Endodermal cell (in vitro differentiated cells): ENCODE measurements around the gene BMF. TPM values are rescaled to one million over a fixed set of nuclear protein-coding genes. Genes with fewer than 3 reads are reported as not detected.

Experiments
- DNase-seq: peaks from one replicate; pipeline ENCODE4 v3.0.0-alpha.2; 2017
- H3K27ac ChIP-seq: 2 replicates; pipeline ENCODE4 v1.5.1; 2013; ENCODE audit warnings: mild to moderate bottlenecking, low read depth, low read length, moderate library complexity
- H3K27me3 ChIP-seq: 2 replicates; pipeline ENCODE4 v1.6.1; 2013; ENCODE audit warnings: mild to moderate bottlenecking, low read length, moderate library complexity; ENCODE audit not compliant: insufficient read depth, control insufficient read depth, poor library complexity, severe bottlenecking
- H3K36me3 ChIP-seq: 2 replicates; pipeline ENCODE4 v1.7.0; 2013; ENCODE audit warnings: mild to moderate bottlenecking, low read length, moderate library complexity; ENCODE audit not compliant: control insufficient read depth, insufficient read depth
- H3K4me1 ChIP-seq: one replicate; pipeline ENCODE4 v1.7.0; 2013; ENCODE audit warnings: low read length; ENCODE audit not compliant: control insufficient read depth, insufficient read depth
- H3K4me3 ChIP-seq: 2 replicates; pipeline ENCODE4 v1.5.1; 2013; ENCODE audit warnings: mild to moderate bottlenecking, low read length, moderate library complexity
- H3K9ac ChIP-seq: 2 replicates; pipeline ENCODE4 v1.6.1; 2013; ENCODE audit warnings: mild to moderate bottlenecking, low read length, moderate library complexity; ENCODE audit not compliant: poor library complexity, severe bottlenecking; ENCODE audit errors: extremely low read depth
- H3K9me3 ChIP-seq: 2 replicates; pipeline ENCODE4 v1.6.1; 2013; ENCODE audit warnings: mild to moderate bottlenecking, low read length, moderate library complexity; ENCODE audit not compliant: control insufficient read depth
- H3K27ac Mint-ChIP-seq: 2 replicates; pipeline ENCODE4 v1.8.0; 2020; ENCODE audit warnings: mixed read lengths
- H3K27me3 Mint-ChIP-seq: 2 replicates; pipeline ENCODE4 v1.8.0; 2021; ENCODE audit warnings: mild to moderate bottlenecking, mixed read lengths; ENCODE audit not compliant: insufficient read depth
- H3K36me3 Mint-ChIP-seq: 2 replicates; pipeline ENCODE4 v1.8.0; 2020; ENCODE audit warnings: low read depth, mixed read lengths
- H3K4me1 Mint-ChIP-seq: 2 replicates; pipeline ENCODE4 v1.8.0; 2020; ENCODE audit warnings: mixed read lengths
- H3K4me3 Mint-ChIP-seq: 2 replicates; pipeline ENCODE4 v1.8.0; 2020; ENCODE audit warnings: mild to moderate bottlenecking, moderate library complexity, mixed read lengths
- H3K9me3 Mint-ChIP-seq: 2 replicates; pipeline ENCODE4 v1.8.0; 2020; ENCODE audit warnings: mild to moderate bottlenecking, mixed read lengths
- WGBS, 2 experiments: methylation state at CpG; one replicate each; pipeline versions ENCODE4 v1.1.5 to v1.1.7; 2013; ENCODE audit warnings: missing lambda C conversion rate in 2 of 2, mixed read lengths in 1 of 2; ENCODE audit not compliant: insufficient coverage in 1 of 2, insufficient read length in 1 of 2; 5-methylcytosine and 5-hydroxymethylcytosine counted together
- total RNA-seq, 2 donors: library from RNA; stranded (reverse); fragmentation: NEBNext Ultra II Directional in 1 of 2; extraction: Animal tissue kit (Norgen Biotek cat#: 25700) in 1 of 2; gene quantifications; 2 replicates in 1 of 2; 3 replicates in 1 of 2; pipeline ENCODE4 v1.2.1, GENCODE V29; 2021
- TF ChIP-seq, protein P1 (sequence below): fragments of 200-600 bp; sonication (generic); conservative IDR thresholded peaks from 2 replicates; pipeline ENCODE4 v1.5.0; 2021; ENCODE audit warnings: antibody characterized with exemption, mild to moderate bottlenecking

BMF gene
- total RNA-seq, 2 donors from 2014 or later, result 48.3 to 53.5 TPM

DNA sequence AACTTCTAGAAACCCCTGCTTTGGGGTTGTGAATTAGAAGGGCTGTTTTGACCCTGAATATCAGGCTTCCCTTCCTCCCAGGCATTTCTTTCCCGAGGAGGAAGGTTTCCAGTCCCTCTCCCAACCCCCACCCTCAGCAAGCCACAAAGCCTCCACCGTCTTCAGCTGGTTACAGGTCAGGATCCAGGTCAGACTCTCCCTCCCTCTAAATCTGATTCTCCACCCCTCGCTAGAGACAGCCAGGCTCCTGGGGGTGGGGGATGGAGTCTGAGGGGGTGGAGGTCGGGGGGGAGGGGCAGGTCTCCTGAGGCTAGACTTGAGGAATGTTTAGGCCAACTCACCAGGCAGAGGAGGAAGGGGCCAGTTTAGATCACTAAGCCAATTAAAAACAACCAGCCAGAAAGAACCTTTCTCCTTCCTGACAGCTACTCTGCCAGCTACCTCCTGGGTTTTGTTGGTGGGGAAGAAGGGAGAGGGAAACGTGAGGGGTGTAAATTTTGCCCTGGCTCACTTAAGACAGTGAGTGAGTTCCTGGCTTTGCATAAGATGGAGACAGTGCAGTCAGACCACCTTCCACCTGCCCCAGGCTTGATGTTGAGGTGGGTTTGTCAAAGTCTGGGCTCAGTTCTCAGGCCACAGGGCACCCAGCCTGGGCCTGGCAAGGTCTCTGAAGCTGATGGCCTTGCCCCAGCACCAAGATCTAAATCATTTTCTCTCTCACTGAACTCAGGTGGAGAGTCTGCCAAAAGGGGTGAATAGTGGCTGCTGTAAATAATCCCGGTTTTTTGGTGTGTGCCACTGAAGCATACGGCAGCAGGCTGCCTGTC lies 19.5 kb downstream of the BMF start:
- H3K4me1 ChIP-seq, result peaks cover 68% of the 10 kb centered on the region

DNA sequence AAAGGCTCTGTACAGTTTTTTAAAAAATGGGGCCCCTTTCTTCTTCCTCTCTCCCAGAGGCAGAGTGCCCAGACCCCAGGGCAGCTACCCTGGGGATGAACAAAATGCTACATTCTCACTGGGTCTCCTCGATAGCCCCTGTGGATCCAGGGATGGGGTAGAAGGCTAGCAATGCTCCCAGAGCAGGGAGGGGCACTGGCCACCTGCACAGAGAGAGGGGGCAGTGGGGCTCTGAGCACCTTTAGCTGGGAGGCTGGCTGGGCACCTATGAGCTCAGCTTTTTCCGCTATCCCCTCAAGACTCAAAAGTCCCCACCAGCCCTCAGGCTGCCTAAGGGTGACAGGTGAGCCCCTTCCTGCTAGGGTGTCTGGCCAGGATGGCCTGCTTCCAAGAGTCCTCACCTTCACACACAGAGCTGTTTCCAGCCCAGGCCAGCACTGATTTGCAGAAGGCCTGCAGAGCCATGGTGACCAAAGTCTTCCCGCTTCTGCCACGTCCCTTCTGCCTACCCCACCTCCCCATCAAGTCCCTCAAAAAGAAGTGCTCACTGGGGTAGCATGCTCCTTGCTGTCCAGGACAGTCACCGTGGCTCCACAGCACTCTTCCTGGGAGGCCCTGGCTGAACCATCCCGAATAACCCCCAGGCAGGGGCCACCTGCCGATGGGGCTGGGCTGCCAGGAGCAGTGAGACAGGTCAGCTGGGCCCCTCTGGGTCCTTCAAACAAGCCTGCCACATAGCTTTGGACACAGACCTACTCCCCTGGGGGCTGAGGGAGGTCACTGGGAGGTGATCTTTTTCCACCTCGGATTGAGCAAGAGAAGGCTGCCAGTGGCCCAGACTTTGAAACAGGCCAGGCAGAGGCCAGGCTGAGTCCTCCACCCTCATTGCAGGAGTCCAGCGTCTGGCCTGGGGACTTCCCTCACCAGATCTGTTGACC lies 20.4 kb downstream of the BMF start:
- Mint-ChIP-seq H3K36me3 (peaks cover 20% of the 10 kb centered on the region), H3K4me3 (peak overlapping the region; percentile 12)
- WGBS, 2 experiments, result 40 to 65% methylated on average over 6 to 9 of the region's 9 CpGs

More for the DNA sequence above, 19.5 kb downstream of the BMF start:
- TF ChIP-seq, protein P1, sequence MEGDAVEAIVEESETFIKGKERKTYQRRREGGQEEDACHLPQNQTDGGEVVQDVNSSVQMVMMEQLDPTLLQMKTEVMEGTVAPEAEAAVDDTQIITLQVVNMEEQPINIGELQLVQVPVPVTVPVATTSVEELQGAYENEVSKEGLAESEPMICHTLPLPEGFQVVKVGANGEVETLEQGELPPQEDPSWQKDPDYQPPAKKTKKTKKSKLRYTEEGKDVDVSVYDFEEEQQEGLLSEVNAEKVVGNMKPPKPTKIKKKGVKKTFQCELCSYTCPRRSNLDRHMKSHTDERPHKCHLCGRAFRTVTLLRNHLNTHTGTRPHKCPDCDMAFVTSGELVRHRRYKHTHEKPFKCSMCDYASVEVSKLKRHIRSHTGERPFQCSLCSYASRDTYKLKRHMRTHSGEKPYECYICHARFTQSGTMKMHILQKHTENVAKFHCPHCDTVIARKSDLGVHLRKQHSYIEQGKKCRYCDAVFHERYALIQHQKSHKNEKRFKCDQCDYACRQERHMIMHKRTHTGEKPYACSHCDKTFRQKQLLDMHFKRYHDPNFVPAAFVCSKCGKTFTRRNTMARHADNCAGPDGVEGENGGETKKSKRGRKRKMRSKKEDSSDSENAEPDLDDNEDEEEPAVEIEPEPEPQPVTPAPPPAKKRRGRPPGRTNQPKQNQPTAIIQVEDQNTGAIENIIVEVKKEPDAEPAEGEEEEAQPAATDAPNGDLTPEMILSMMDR, result no peak
- H3K27me3 ChIP-seq, result no peaks in the 10 kb centered on the region
- H3K27me3 Mint-ChIP-seq, result peaks cover 1% of the 10 kb centered on the region
- H3K9me3 Mint-ChIP-seq, result no peaks in the 10 kb centered on the region
- H3K27ac Mint-ChIP-seq, result peak overlapping the region; percentile 93
- DNase-seq, result peak; percentile 95
- H3K9me3 ChIP-seq, result no peaks in the 10 kb centered on the region
- 38 to 60% methylated on average over 3 to 5 of the region's 7 CpGs for WGBS, 2 experiments
- peaks cover 15% of the 10 kb centered on the region for H3K36me3 ChIP-seq
- peak overlapping the region; percentile 50 for H3K9ac ChIP-seq
- H3K4me1 Mint-ChIP-seq, result peaks cover 86% of the 10 kb centered on the region
- peak overlapping the region; percentile 12 for H3K4me3 Mint-ChIP-seq
- H3K36me3 Mint-ChIP-seq, result peaks cover 20% of the 10 kb centered on the region
- H3K4me3 ChIP-seq, result no peak overlapping the region
- H3K27ac ChIP-seq, result peak overlapping the region; percentile 87

More for the DNA sequence above, 20.4 kb downstream of the BMF start:
- no peaks in the 10 kb centered on the region for H3K27me3 ChIP-seq
- peaks cover 80% of the 10 kb centered on the region for H3K4me1 Mint-ChIP-seq
- no peaks in the 10 kb centered on the region for H3K9me3 ChIP-seq
- H3K27me3 Mint-ChIP-seq, result peaks cover 6% of the 10 kb centered on the region
- peak overlapping the region; percentile 87 for H3K27ac ChIP-seq
- H3K4me1 ChIP-seq, result peaks cover 64% of the 10 kb centered on the region
- TF ChIP-seq, protein P1, result no peak
- DNase-seq, result no peak
- peak overlapping the region; percentile 50 for H3K9ac ChIP-seq
- H3K36me3 ChIP-seq, result peaks cover 15% of the 10 kb centered on the region
- no peak overlapping the region for H3K4me3 ChIP-seq
- H3K27ac Mint-ChIP-seq, result peak overlapping the region; percentile 93
- no peaks in the 10 kb centered on the region for H3K9me3 Mint-ChIP-seq
